ENCODE data around the gene BCL2L1.

DNA sequence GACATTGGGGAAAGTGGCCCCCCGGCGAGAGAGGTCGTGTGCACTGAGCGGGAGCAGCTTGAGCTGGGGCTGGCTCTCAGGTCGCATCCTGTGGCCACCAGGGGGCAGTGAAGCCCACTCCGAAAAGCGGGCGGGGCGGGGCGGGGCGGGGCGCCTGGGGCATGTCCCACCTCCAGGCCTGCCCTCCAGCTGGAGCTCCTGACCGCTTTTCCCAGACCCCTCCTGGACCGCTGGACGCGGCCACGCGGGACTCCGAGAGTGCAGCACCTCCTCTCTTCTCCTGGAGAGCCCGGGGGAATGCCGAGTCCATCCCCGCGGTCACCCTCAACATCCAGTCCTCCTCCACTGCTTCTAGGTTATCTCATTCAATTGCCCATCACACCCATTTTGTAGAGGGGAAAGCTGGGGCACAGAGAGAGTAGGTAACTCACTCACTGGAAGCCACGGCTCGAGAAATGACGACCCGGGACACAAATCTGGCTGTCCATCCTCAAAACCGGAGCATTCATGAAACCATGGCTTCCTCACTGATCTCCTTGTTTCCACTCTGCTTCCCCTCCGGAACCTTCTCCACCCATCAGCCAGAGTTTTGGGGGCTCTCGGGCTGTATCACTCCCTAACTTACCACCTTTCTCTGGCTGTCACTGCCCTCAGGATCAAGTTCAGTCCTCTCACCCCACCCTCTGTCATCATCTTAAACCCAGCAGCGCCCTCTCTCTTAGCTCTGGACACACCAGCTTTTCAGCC lies 60.9 kb downstream of the BCL2L1 start:
- no peak for TF ChIP-seq POLR2AphosphoS5 (IDR thresholded peaks at IDR 0.05; ENCODE audit: low read depth, low read length)
- TF ChIP-seq TAF1 (IDR thresholded peaks at IDR 0.05; ENCODE audit: low read depth, low read length): no peak
- TF ChIP-seq POLR2A (IDR thresholded peaks at IDR 0.05; ENCODE audit: low read depth, low read length): no peak
- no peak for TF ChIP-seq PAX5 (IDR thresholded peaks at IDR 0.05; ENCODE audit: insufficient read depth, low read length, severe bottlenecking)
- no peak for TF ChIP-seq SPI1 (IDR thresholded peaks at IDR 0.05; ENCODE audit: low read depth, low read length)
- TF ChIP-seq POU2F2 (IDR thresholded peaks at IDR 0.05; ENCODE audit: low read depth, low read length): no peak

All from GM12891 (cell line).